NB4 (cell line): ENCODE results near the gene RNF17.

Experiments
- DNase-seq: peaks from one replicate; pipeline ENCODE4 v3.0.0; 2010; ENCODE audit warnings: low read depth
- H3K4me3 ChIP-seq: one replicate; pipeline ENCODE4 v1.5.1; 2011; ENCODE audit warnings: mild to moderate bottlenecking, low read depth, low read length, moderate library complexity
- CTCF ChIP-seq: IDR thresholded peaks from one replicate; pipeline ENCODE4 v1.5.1; 2012; ENCODE audit warnings: low read depth, low read length
- MAX ChIP-seq: IDR thresholded peaks from 2 replicates; pipeline ENCODE4 v1.6.1; 2011; ENCODE audit warnings: low read depth, low read length
- MYC ChIP-seq: IDR thresholded peaks from 2 replicates; pipeline ENCODE4 v1.6.1; 2011; ENCODE audit warnings: low read depth, low read length
- POLR2A ChIP-seq: IDR thresholded peaks from 2 replicates; pipeline ENCODE4 v1.6.1; 2011; ENCODE audit warnings: mild to moderate bottlenecking; ENCODE audit not compliant: insufficient read length; ENCODE audit errors: extremely low read depth

The RNF17 gene

GRCh38 chr13:24921003-24921402, 157.0 kb downstream of the RNF17 start:
- no peak for DNase-seq
- H3K4me3 ChIP-seq, result peak overlapping the region; percentile 98
- no peak for TF ChIP-seq CTCF
- no peak for TF ChIP-seq MAX
- TF ChIP-seq MYC, result no peak
- TF ChIP-seq POLR2A, result no peak

GRCh38 chr13:24921881-24922280, 157.9 kb downstream of the RNF17 start:
- TF ChIP-seq POLR2A, result no peak
- TF ChIP-seq CTCF, result no peak
- no peak for TF ChIP-seq MYC
- peak; percentile 73 for TF ChIP-seq MAX
- DNase-seq, result no peak

GRCh38 chr13:24922387-24922744, 158.4 kb downstream of the RNF17 start:
- DNase-seq, result peak; percentile 75
- TF ChIP-seq MAX, result no peak
- peak; percentile 46; the same call in 1 of the 2 replicates for TF ChIP-seq MYC
- H3K4me3 ChIP-seq, result peak overlapping the region; percentile 98

More at GRCh38 chr13:24921881-24922280, 157.9 kb downstream of the RNF17 start:
- H3K4me3 ChIP-seq, result peak overlapping the region; percentile 98

- peak; percentile 99 for DNase-seq
- peak; percentile 53 for TF ChIP-seq MAX
- peak; percentile 71 for TF ChIP-seq MYC
- no peak for TF ChIP-seq CTCF
- TF ChIP-seq POLR2A, result peak; percentile 97
- peak overlapping the region; percentile 98 for H3K4me3 ChIP-seq
Observed at GRCh38 chr13:24922745-24923591, 159.0 kb downstream of the RNF17 start.

- no peak overlapping the region for H3K4me3 ChIP-seq
- no peak for DNase-seq
- TF ChIP-seq MAX (no peak), CTCF (no peak), POLR2A (no peak), MYC (no peak)
Observed at GRCh38 chr13:24925318-24926231, 161.6 kb downstream of the RNF17 start.

- no peak overlapping the region for H3K4me3 ChIP-seq
- TF ChIP-seq CTCF (no peak), MAX (no peak), MYC (no peak), POLR2A (no peak)
- no peak for DNase-seq
Observed at GRCh38 chr13:24927810-24928404, 163.9 kb downstream of the RNF17 start.
